HCT116 (cell line): ENCODE results near the gene THPO. TPM values are rescaled to one million over a fixed set of nuclear protein-coding genes. Genes with fewer than 3 reads are reported as not detected.

Experiments used
- ATAC-seq: fragments of 200-7000 bp; cut with Tn5 transposase; 2 replicates; pipeline ENCODE4 v1.9.1; 2020; ENCODE audit warnings: mild to moderate bottlenecking, moderate library complexity
- BruUV-seq: library from RNA; stranded (reverse); fragments of 400-500 nt; replicated peaks from 2 replicates; lab custom pipeline; 2021; lab: Mats Ljungman, UMichigan
- CTCF ChIA-PET: fragments of 300-600 bp; sonication (Branson Sonifier 250); formaldehyde crosslinking; loops from one replicate; lab custom pipeline; 2021; ENCODE audit warnings: antibody characterized with exemption; lab: Charles Lee
- POLR2A ChIA-PET: fragments of 300-600, 350-600 bp; sonication (Branson Sonifier 250); formaldehyde crosslinking; loops from one replicate; lab custom pipeline; 2021; ENCODE audit warnings: antibody characterized with exemption; lab: Charles Lee
- RAD21 ChIA-PET, 2 experiments: fragments of 300-600 bp; sonication (Branson Sonifier 250); formaldehyde crosslinking; loops; one replicate each; lab custom pipeline; 2023; ENCODE audit warnings: low total read pairs in 2 of 2; ENCODE audit not compliant: uncharacterized antibody in 2 of 2, unreplicated experiment in 2 of 2, low non-redundant PET in 1 of 2; lab: Charles Lee
- DNase-seq: peaks from one replicate; pipeline ENCODE4 v3.0.0-alpha.2; 2010; ENCODE audit warnings: low read depth, low spot score
- H2AFZ ChIP-seq: fragments of 200-600 bp; shearing (Covaris generic), sonication (generic); 2 replicates; pipeline ENCODE4 v1.6.1; 2017; ENCODE audit warnings: low read depth, mixed run types, mixed read lengths, antibody characterized with exemption, low read length; ENCODE audit not compliant: poor library complexity, severe bottlenecking
- H3K27ac ChIP-seq: 2 replicates; pipeline ENCODE4 v1.5.1; 2012; ENCODE audit warnings: low read depth, low read length
- H3K27me3 ChIP-seq: fragments of 200-600 bp; sonication (generic); 2 replicates; pipeline ENCODE4 v1.6.1; 2016; ENCODE audit warnings: mixed run types, low read length, mixed read lengths; ENCODE audit not compliant: insufficient read depth
- H3K36me3 ChIP-seq, 2 experiments: fragments of 200-500 bp in 1 of 2; fragments of 200-600 bp in 1 of 2; sonication (Bioruptor generic) in 1 of 2; sonication (generic) in 1 of 2; 2 replicates each; pipeline versions ENCODE4 v1.5.1 to v1.6.1; 2014 to 2016; ENCODE audit warnings: low read length in 2 of 2, inconsistent platforms in 1 of 2, mixed read lengths in 1 of 2, mixed run types in 1 of 2; ENCODE audit not compliant: insufficient read depth in 2 of 2, control insufficient read depth in 1 of 2
- H3K4me1 ChIP-seq, 2 experiments: fragments of 200-600 bp in 1 of 2; sonication (generic) in 1 of 2; 2 replicates each; pipeline versions ENCODE4 v1.5.1 to v1.6.1; 2012 to 2017; ENCODE audit warnings: low read length in 2 of 2, inconsistent platforms in 1 of 2, mild to moderate bottlenecking in 1 of 2, mixed read lengths in 1 of 2, mixed run types in 1 of 2, moderate library complexity in 1 of 2; ENCODE audit not compliant: insufficient read depth in 2 of 2, control insufficient read depth in 1 of 2
- H3K4me2 ChIP-seq: fragments of 200-600 bp; sonication (generic); 2 replicates; pipeline ENCODE4 v1.6.1; 2017; ENCODE audit warnings: mixed run types, low read length, mixed read lengths
- H3K4me3 ChIP-seq, 2 experiments: fragments of 200-600 bp in 1 of 2; sonication (generic) in 1 of 2; replicated peaks in 1 of 2; 2 replicates each; pipeline ENCODE4 v1.5.1; 2011 to 2016; ENCODE audit warnings: low read length in 2 of 2, control low read depth in 1 of 2, low read depth in 1 of 2, mild to moderate bottlenecking in 1 of 2, mixed read lengths in 1 of 2, mixed run types in 1 of 2
- H3K79me2 ChIP-seq: fragments of 200-600 bp; sonication (generic); 2 replicates; pipeline ENCODE4 v1.6.1; 2017; ENCODE audit warnings: mild to moderate bottlenecking, mixed run types, low read length, moderate library complexity, mixed read lengths; ENCODE audit not compliant: insufficient read depth
- H3K9ac ChIP-seq: fragments of 200-600 bp; sonication (generic); 2 replicates; pipeline ENCODE4 v1.6.1; 2016; ENCODE audit warnings: low read length, mixed read lengths
- H3K9me2 ChIP-seq: fragments of 200-600 bp; sonication (generic), shearing (Covaris generic); 2 replicates; pipeline ENCODE4 v1.6.1; 2017; ENCODE audit warnings: mixed run types, mild to moderate bottlenecking, moderate library complexity; ENCODE audit not compliant: insufficient read depth
- H3K9me3 ChIP-seq, 2 experiments: fragments of 200-500 bp in 1 of 2; fragments of 200-600 bp in 1 of 2; sonication (Bioruptor generic) in 1 of 2; sonication (generic) in 1 of 2; 2 replicates each; pipeline ENCODE4 v1.6.1; 2014 to 2017; ENCODE audit warnings: low read length in 2 of 2, mixed read lengths in 2 of 2, inconsistent platforms in 1 of 2, low read depth in 1 of 2, mild to moderate bottlenecking in 1 of 2, mixed run types in 1 of 2, moderate library complexity in 1 of 2; ENCODE audit not compliant: control insufficient read depth in 1 of 2, insufficient read depth in 1 of 2
- H4K20me1 ChIP-seq: fragments of 200-600 bp; sonication (generic), shearing (Covaris generic); 2 replicates; pipeline ENCODE4 v1.6.1; 2017; ENCODE audit warnings: mixed run types, mild to moderate bottlenecking, moderate library complexity; ENCODE audit not compliant: insufficient read depth
- EGR1 ChIP-seq: IDR thresholded peaks from 2 replicates; pipeline ENCODE4 v1.6.1; 2012; ENCODE audit warnings: low read depth
- ELF1 ChIP-seq: IDR thresholded peaks from 2 replicates; pipeline ENCODE4 v1.6.1; 2012; ENCODE audit warnings: low read depth, borderline replicate concordance
- JUND ChIP-seq: IDR thresholded peaks from 2 replicates; pipeline ENCODE4 v1.6.1; 2012
- MAX ChIP-seq: IDR thresholded peaks from 2 replicates; pipeline ENCODE4 v1.6.1; 2012
- RAD21 ChIP-seq: IDR thresholded peaks from 2 replicates; pipeline ENCODE4 v1.6.1; 2012; ENCODE audit warnings: low read depth, mild to moderate bottlenecking
- TCF7L2 ChIP-seq: IDR thresholded peaks from 2 replicates; pipeline ENCODE4 v1.7.0; 2011; ENCODE audit warnings: borderline replicate concordance, inconsistent platforms; ENCODE audit not compliant: insufficient read depth, insufficient read length; ENCODE audit errors: extremely low read depth
- YY1 ChIP-seq: IDR thresholded peaks from 2 replicates; pipeline ENCODE4 v1.6.1; 2011; ENCODE audit warnings: low read length, low read depth, moderate library complexity, mild to moderate bottlenecking; ENCODE audit not compliant: insufficient replicate concordance; ENCODE audit errors: extremely low read depth
- ZFX ChIP-seq: fragments of 450-650 bp; IDR thresholded peaks from 2 replicates; pipeline ENCODE4 v1.6.1; 2017
- ZNF274 ChIP-seq: fragments of 200-500 bp; sonication (Bioruptor generic); IDR thresholded peaks from 2 replicates; pipeline ENCODE4 v1.6.1; 2014; ENCODE audit warnings: mild to moderate bottlenecking, low read depth, low read length, inconsistent platforms
- intact Hi-C: fragments of 100-400 bp; cut with micrococcal nuclease; formaldehyde crosslinking; loops from 2 replicates; pipeline ENCODE4 v1.10.0; 2022
- total RNA-seq: library from RNA; stranded (reverse); gene quantifications from one replicate; pipeline ENCODE4 v1.2.1, GENCODE V29; 2021; ENCODE audit not compliant: unreplicated experiment
- TF ChIP-seq, protein P1 (sequence below): IDR thresholded peaks from 2 replicates; pipeline ENCODE4 v1.6.1; 2012
- TF ChIP-seq, protein P2 (sequence below): IDR thresholded peaks from 2 replicates; pipeline ENCODE4 v1.6.1; 2012; ENCODE audit warnings: low read depth

THPO gene
- total RNA-seq, 1 experiment from 2014 or later = not detected

DNA sequence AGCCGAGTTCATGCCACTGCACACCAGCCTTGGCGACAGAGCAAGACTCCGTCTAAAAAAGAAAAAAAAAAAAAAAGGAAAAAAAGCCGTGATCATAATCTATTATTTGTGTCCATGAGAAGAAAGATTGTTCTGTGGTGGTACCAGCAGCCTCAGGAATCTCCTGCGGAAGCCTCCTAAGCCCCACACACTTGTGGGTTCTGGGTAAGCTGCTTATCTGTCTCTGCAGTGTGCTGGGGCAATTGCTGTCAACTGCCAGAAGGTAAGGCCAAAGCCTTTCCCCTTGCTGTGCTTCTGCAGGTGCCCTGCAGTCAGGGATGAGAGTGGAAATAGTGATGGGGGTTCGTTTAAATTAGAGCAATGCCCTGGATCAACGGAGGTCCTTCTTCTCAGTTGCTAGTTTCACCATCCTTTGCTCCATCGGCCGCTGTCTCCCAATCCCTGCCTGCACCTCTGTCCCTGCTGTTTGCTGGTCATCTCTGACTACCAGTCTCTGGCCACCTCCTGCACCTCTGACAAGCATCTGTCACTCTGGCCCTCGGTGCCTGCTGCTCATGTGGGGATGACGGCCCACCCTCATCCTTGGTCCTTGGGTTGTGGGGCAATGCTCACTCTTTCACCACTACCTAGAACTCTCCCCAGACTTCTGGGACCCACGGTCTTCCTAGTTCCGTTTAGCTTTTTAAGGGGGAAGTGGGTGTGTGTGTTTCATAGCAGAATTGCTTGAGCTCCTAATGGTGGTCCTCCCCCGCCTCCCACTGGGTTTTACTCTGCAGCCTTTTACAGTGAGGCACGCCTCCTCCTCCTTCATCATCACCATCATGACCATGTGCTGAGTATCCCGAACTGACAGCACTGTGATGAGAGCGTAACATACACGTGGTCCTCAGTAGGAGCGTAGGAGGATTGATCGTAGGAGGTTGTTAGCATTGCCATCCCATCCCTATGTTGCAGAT is 27.3 kb upstream of the THPO start:
- TF ChIP-seq YY1 = no peak
- no peak for TF ChIP-seq JUND
- TF ChIP-seq ZFX = no peak
- TF ChIP-seq EGR1 = no peak
- TF ChIP-seq, protein P1, sequence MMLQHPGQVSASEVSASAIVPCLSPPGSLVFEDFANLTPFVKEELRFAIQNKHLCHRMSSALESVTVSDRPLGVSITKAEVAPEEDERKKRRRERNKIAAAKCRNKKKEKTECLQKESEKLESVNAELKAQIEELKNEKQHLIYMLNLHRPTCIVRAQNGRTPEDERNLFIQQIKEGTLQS = no peak
- TF ChIP-seq, protein P2, sequence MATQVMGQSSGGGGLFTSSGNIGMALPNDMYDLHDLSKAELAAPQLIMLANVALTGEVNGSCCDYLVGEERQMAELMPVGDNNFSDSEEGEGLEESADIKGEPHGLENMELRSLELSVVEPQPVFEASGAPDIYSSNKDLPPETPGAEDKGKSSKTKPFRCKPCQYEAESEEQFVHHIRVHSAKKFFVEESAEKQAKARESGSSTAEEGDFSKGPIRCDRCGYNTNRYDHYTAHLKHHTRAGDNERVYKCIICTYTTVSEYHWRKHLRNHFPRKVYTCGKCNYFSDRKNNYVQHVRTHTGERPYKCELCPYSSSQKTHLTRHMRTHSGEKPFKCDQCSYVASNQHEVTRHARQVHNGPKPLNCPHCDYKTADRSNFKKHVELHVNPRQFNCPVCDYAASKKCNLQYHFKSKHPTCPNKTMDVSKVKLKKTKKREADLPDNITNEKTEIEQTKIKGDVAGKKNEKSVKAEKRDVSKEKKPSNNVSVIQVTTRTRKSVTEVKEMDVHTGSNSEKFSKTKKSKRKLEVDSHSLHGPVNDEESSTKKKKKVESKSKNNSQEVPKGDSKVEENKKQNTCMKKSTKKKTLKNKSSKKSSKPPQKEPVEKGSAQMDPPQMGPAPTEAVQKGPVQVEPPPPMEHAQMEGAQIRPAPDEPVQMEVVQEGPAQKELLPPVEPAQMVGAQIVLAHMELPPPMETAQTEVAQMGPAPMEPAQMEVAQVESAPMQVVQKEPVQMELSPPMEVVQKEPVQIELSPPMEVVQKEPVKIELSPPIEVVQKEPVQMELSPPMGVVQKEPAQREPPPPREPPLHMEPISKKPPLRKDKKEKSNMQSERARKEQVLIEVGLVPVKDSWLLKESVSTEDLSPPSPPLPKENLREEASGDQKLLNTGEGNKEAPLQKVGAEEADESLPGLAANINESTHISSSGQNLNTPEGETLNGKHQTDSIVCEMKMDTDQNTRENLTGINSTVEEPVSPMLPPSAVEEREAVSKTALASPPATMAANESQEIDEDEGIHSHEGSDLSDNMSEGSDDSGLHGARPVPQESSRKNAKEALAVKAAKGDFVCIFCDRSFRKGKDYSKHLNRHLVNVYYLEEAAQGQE = no peak
- TF ChIP-seq ELF1 = no peak
- no peak for TF ChIP-seq ZNF274
- TF ChIP-seq MAX = no peak
- TF ChIP-seq TCF7L2 = no peak
- no peak for TF ChIP-seq RAD21
- no peak for ATAC-seq
- Histone ChIP-seq H3K27ac (no peak overlapping the region), H2AFZ (no peak overlapping the region), H3K9ac (no peak overlapping the region), H3K9me3 (no peaks in the 10 kb centered on the region), H3K4me1 (peaks cover 0 to 7% of the 10 kb centered on the region in 2 experiments; a peak in 2 of 4 replicates), H3K79me2 (no peaks in the 10 kb centered on the region), H3K4me3 (no peak overlapping the region), H4K20me1 (no peaks in the 10 kb centered on the region), H3K27me3 (peaks cover 3% of the 10 kb centered on the region; the same call in 1 of the 2 replicates), H3K4me2 (no peak overlapping the region), H3K9me2 (no peaks in the 10 kb centered on the region), H3K36me3 (no peaks in the 10 kb centered on the region)
- RAD21 ChIA-PET = no interaction called here
- BruUV-seq = no TSS peak
- CTCF ChIA-PET = no interaction called here
- intact Hi-C loops = no loop called here
- no peak for DNase-seq
- POLR2A ChIA-PET = no interaction called here
